DOHH2 (cell line): ENCODE results near the gene ZNF804B.

Source experiments
- H3F3A ChIP-seq: fragments of 200-600 bp; sonication (generic), shearing (Covaris generic); 2 replicates; pipeline ENCODE4 v1.6.0; 2016; ENCODE audit warnings: antibody characterized with exemption, mild to moderate bottlenecking; ENCODE audit not compliant: control insufficient read depth, insufficient read depth
- H3K27ac ChIP-seq: fragments of 200-600 bp; sonication (generic); 2 replicates; pipeline ENCODE4 v1.5.1; 2014; ENCODE audit warnings: low read depth, mild to moderate bottlenecking, low read length, moderate library complexity
- H3K27me3 ChIP-seq: fragments of 200-600 bp; sonication (generic); 2 replicates; pipeline ENCODE4 v1.6.1; 2014; ENCODE audit warnings: mild to moderate bottlenecking, low read length, mixed read lengths; ENCODE audit not compliant: control insufficient read depth
- H3K36me3 ChIP-seq: fragments of 200-600 bp; sonication (generic); 2 replicates; pipeline ENCODE4 v1.6.1; 2014; ENCODE audit warnings: mild to moderate bottlenecking, low read length, moderate library complexity, mixed read lengths; ENCODE audit not compliant: control insufficient read depth
- H3K4me1 ChIP-seq: fragments of 200-600 bp; sonication (generic); 2 replicates; pipeline ENCODE4 v1.6.1; 2014; ENCODE audit warnings: mild to moderate bottlenecking, low read length, mixed read lengths; ENCODE audit not compliant: control insufficient read depth
- H3K4me2 ChIP-seq: fragments of 200-600 bp; sonication (generic); 2 replicates; pipeline ENCODE4 v1.6.0; 2014; ENCODE audit warnings: mild to moderate bottlenecking, low read length, moderate library complexity
- H3K4me3 ChIP-seq: fragments of 200-600 bp; sonication (generic); 2 replicates; pipeline ENCODE4 v1.5.1; 2014; ENCODE audit warnings: mild to moderate bottlenecking, low read length, mixed read lengths
- H3K79me2 ChIP-seq: fragments of 200-600 bp; sonication (generic); 2 replicates; pipeline ENCODE4 v1.6.1; 2014; ENCODE audit warnings: mild to moderate bottlenecking, low read length, mixed read lengths; ENCODE audit not compliant: control insufficient read depth
- H3K9me2 ChIP-seq: fragments of 200-600 bp; sonication (generic); replicated peaks from 2 replicates; pipeline ENCODE4 v1.6.1; 2014; ENCODE audit warnings: mild to moderate bottlenecking, low read length, mixed read lengths; ENCODE audit not compliant: control insufficient read depth
- H3K9me3 ChIP-seq: fragments of 200-600 bp; sonication (generic); 2 replicates; pipeline ENCODE4 v1.6.1; 2014; ENCODE audit warnings: antibody characterized with exemption, low read length, mixed read lengths; ENCODE audit not compliant: control insufficient read depth, insufficient read depth
- H4K20me1 ChIP-seq: fragments of 200-600 bp; sonication (generic); 2 replicates; pipeline ENCODE4 v1.6.0; 2014; ENCODE audit warnings: low read depth, mild to moderate bottlenecking, antibody characterized with exemption, low read length, moderate library complexity; ENCODE audit not compliant: control insufficient read depth, insufficient read depth
- EZH2phosphoT487 ChIP-seq: fragments of 200-600 bp; sonication (generic); IDR thresholded peaks from 2 replicates; pipeline ENCODE4 v1.6.1; 2017; ENCODE audit warnings: borderline replicate concordance, mild to moderate bottlenecking, antibody characterized with exemption, low read length, moderate library complexity, mixed read lengths
- TF ChIP-seq, protein P1 (sequence below): fragments of 200-600 bp; sonication (generic); IDR thresholded peaks from one replicate; pipeline ENCODE4 v1.5.1; 2014; ENCODE audit warnings: antibody characterized with exemption, mild to moderate bottlenecking, low read depth, low read length; ENCODE audit not compliant: poor library complexity, severe bottlenecking

Gene ZNF804B

DNA sequence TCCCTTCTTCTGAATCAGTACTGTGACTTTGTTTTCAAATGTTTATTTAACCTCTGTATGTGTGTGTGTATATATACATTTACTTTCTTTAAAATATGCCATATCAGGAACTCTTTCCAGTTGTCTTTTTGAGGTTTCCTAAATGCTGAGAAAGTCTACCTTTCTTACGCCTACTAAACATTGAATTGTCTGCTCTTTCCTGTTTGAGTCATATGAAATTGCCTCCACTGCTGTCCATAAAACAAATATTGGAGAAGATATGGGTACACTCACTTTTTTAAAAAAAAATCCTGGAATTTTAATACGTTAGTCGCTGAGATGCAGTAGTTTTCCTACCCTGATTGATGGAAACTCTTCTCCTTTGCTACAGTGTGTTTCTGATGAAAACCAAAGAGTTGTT lies 334.8 kb downstream of the ZNF804B start:
- no peaks in the 10 kb centered on the region for H3K4me1 ChIP-seq
- H3K36me3 ChIP-seq, result no peaks in the 10 kb centered on the region
- no peaks in the 10 kb centered on the region for H3F3A ChIP-seq
- no peak overlapping the region for H3K27ac ChIP-seq
- H3K27me3 ChIP-seq, result no peaks in the 10 kb centered on the region
- H4K20me1 ChIP-seq, result no peaks in the 10 kb centered on the region
- H3K4me2 ChIP-seq, result no peak overlapping the region
- H3K9me3 ChIP-seq, result no peaks in the 10 kb centered on the region
- H3K4me3 ChIP-seq, result no peak overlapping the region
- H3K79me2 ChIP-seq, result no peaks in the 10 kb centered on the region
- H3K9me2 ChIP-seq, result no peaks in the 10 kb centered on the region; the same call in 1 of the 2 replicates
- no peak for TF ChIP-seq EZH2phosphoT487
- TF ChIP-seq, protein P1, sequence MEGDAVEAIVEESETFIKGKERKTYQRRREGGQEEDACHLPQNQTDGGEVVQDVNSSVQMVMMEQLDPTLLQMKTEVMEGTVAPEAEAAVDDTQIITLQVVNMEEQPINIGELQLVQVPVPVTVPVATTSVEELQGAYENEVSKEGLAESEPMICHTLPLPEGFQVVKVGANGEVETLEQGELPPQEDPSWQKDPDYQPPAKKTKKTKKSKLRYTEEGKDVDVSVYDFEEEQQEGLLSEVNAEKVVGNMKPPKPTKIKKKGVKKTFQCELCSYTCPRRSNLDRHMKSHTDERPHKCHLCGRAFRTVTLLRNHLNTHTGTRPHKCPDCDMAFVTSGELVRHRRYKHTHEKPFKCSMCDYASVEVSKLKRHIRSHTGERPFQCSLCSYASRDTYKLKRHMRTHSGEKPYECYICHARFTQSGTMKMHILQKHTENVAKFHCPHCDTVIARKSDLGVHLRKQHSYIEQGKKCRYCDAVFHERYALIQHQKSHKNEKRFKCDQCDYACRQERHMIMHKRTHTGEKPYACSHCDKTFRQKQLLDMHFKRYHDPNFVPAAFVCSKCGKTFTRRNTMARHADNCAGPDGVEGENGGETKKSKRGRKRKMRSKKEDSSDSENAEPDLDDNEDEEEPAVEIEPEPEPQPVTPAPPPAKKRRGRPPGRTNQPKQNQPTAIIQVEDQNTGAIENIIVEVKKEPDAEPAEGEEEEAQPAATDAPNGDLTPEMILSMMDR, result no peak

DNA sequence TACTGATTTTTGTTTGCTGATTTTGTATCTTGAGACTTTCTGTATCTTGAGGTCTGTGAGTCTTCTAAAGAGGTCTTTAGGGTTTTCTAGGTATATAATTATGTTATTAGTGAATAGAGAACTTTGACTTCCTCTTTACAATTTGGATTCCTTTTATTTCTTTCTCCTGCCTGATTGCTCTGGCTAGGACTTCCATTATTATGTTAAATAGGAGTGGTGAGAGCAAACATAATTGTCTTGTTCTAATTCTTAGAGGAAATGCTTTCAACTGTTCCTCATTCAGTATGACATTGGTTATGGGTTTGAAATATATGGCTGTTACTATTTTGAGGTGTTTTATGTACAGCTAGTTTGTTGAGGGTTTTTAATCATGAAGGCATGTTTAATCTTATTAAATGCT lies 344.1 kb downstream of the ZNF804B start:
- H3K36me3 ChIP-seq, result no peaks in the 10 kb centered on the region
- no peaks in the 10 kb centered on the region for H3K79me2 ChIP-seq
- H3F3A ChIP-seq, result no peaks in the 10 kb centered on the region
- no peaks in the 10 kb centered on the region for H4K20me1 ChIP-seq
- H3K4me1 ChIP-seq, result no peaks in the 10 kb centered on the region
- TF ChIP-seq, protein P1, result no peak
- no peak for TF ChIP-seq EZH2phosphoT487
- H3K27me3 ChIP-seq, result no peaks in the 10 kb centered on the region
- no peaks in the 10 kb centered on the region for H3K9me3 ChIP-seq
- no peak overlapping the region for H3K4me3 ChIP-seq
- H3K27ac ChIP-seq, result no peak overlapping the region
- H3K9me2 ChIP-seq, result no peaks in the 10 kb centered on the region
- H3K4me2 ChIP-seq, result no peak overlapping the region

DNA sequence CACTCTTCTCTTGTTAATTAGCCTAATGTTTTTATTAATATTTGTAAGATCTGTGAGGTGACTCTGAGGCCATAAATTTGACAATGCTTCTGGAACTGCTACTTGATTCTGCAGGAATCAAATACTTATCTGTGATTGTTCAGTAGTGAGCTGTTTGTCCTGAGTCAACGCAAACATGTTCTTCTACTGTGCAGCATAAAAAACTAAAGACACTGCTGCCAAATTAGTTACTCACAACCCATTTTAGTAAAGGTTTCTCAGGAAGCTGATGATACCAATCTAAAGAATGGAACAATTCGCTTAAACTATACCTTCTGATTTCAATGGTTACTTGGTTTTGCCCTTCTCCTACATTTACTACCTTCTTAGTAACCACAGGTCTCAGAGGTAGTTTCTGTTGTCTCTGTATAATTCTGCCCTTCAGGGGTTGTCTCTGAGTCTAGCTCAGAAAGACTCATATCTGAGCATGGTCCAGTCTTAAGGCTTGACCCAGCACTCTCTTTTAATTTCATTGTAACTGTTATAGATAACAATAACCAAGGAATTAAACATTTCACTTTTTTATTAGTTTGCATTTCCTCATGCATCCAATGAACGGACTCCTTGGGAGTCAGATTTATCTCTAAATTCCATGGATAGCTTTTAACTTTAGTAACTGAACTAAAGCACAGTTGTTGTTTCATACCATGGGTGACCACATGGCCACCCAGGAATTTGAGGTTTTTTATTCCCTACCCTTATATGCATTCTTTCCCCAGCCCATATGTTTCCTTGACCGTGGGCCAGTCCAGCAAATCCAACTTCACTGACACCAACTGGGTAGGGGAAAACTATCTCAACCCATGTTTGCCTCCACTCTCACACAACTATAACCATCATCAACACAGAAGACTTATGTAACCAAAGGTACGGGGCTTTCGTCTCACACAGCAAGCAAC lies 345.5 kb downstream of the ZNF804B start:
- Histone ChIP-seq H3K9me2 (no peaks in the 10 kb centered on the region), H3K79me2 (no peaks in the 10 kb centered on the region), H3K36me3 (no peaks in the 10 kb centered on the region), H3K4me1 (no peaks in the 10 kb centered on the region), H3K27me3 (no peaks in the 10 kb centered on the region), H4K20me1 (no peaks in the 10 kb centered on the region), H3K4me3 (no peak overlapping the region), H3K4me2 (no peak overlapping the region), H3F3A (no peaks in the 10 kb centered on the region), H3K9me3 (no peaks in the 10 kb centered on the region), H3K27ac (no peak overlapping the region)
- TF ChIP-seq, protein P1, result no peak
- no peak for TF ChIP-seq EZH2phosphoT487
